Measurements from ENCODE around the gene STK17B. TPM values are rescaled to one million over a fixed set of nuclear protein-coding genes. Genes with fewer than 3 reads are reported as not detected.

The STK17B gene
- total and polyA plus RNA-seq, 2 of the 13 experiments (the other 11 are each of a cell fraction or from before 2014, with no cell fraction given), result 1.6 to 4.5 TPM

DNA sequence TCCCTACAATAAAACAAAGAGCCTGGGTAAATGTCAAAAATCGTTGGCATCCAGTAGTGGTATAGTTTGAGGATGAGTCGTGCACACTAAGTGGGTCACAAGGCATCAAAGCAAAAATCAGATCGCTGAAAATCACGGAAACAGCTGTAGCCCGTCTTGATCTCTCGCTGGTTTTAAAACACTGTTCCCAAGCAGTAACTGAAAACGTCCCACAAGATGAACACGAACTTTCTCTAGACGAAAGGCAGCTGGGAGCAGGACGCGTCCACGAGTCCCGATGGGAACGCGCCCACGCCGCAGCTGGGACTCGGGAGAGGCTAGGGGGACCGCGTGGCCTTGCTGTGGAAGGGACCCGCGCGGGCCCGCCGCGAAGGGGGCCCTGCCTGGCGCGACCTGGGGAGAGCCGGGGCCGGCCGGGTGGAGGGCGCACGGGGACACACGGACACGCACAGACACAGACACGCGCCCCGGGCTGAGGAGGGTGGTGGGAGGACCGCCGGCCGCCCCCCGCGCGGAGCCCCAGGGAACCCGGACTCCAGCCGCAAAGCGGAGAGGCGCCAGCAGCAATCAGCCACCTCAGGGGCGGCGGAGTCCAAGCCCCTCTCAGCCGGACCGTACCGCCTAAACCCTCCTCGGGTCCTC lies 651 bp downstream of the STK17B start (continued):
- TF ChIP-seq, protein P1, sequence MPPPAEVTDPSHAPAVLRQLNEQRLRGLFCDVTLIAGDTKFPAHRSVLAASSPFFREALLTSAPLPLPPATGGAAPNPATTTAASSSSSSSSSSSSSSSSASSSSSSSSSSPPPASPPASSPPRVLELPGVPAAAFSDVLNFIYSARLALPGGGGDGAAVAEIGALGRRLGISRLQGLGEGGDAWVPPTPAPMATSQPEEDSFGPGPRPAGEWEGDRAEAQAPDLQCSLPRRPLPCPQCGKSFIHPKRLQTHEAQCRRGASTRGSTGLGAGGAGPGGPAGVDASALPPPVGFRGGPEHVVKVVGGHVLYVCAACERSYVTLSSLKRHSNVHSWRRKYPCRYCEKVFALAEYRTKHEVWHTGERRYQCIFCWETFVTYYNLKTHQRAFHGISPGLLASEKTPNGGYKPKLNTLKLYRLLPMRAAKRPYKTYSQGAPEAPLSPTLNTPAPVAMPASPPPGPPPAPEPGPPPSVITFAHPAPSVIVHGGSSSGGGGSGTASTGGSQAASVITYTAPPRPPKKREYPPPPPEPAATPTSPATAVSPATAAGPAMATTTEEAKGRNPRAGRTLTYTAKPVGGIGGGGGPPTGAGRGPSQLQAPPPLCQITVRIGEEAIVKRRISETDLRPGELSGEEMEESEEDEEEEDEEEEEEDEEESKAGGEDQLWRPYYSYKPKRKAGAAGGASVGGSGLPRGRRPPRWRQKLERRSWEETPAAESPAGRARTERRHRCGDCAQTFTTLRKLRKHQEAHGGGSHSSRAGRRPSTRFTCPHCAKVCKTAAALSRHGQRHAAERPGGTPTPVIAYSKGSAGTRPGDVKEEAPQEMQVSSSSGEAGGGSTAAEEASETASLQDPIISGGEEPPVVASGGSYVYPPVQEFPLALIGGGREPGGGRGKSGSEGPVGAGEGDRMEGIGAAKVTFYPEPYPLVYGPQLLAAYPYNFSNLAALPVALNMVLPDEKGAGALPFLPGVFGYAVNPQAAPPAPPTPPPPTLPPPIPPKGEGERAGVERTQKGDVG (CRISPR knock-in tag; IDR thresholded peaks at IDR 0.05; ENCODE audit: borderline replicate concordance), result 0 out of 2 replicates have a peak, but pooled peaks have one; percentile 36
- TF ChIP-seq ZNF225 (CRISPR knock-in tag; IDR thresholded peaks at IDR 0.05) (0 out of 2 replicates have a peak, but pooled peaks have one; percentile 71), BORCS8-MEF2B (CRISPR knock-in tag; IDR thresholded peaks at IDR 0.05) (0 out of 2 replicates have a peak, but pooled peaks have one; percentile 16), PCBP1 (IDR thresholded peaks at IDR 0.05; ENCODE audit: borderline replicate concordance, low read depth, low read length) (no peak), ZNF446 (CRISPR knock-in tag; IDR thresholded peaks at IDR 0.05) (0 out of 2 replicates have a peak, but pooled peaks have one; percentile 49), ZBTB1 (CRISPR knock-in tag; IDR thresholded peaks at IDR 0.05; ENCODE audit: borderline replicate concordance) (no peak), ZNF781 (CRISPR knock-in tag; IDR thresholded peaks at IDR 0.05; ENCODE audit: borderline replicate concordance, not compliant biosample characterization) (no peak), ZNF615 (CRISPR knock-in tag; IDR thresholded peaks at IDR 0.05; ENCODE audit: borderline replicate concordance) (0 out of 2 replicates have a peak, but pooled peaks have one; percentile 45), ZNF839 (CRISPR knock-in tag; IDR thresholded peaks at IDR 0.05; ENCODE audit: borderline replicate concordance) (no peak), SIN3A (IDR thresholded peaks at IDR 0.05; ENCODE audit: borderline replicate concordance, low read depth, low read length) (no peak; the same call in 1 of the 2 replicates), PLRG1 (conservative IDR thresholded peaks at IDR 0.05) (no peak), ZEB1 (IDR thresholded peaks at IDR 0.05; ENCODE audit: insufficient replicate concordance, low read depth) (no peak), ZNF841 (CRISPR knock-in tag; IDR thresholded peaks at IDR 0.05; ENCODE audit: borderline replicate concordance) (no peak), GZF1 (CRISPR knock-in tag; IDR thresholded peaks at IDR 0.05) (no peak), ZNF572 (CRISPR knock-in tag; IDR thresholded peaks at IDR 0.05) (no peak), MYNN (CRISPR knock-in tag; IDR thresholded peaks at IDR 0.05; ENCODE audit: low read depth) (no peak), ARHGAP35 (CRISPR knock-in tag; IDR thresholded peaks at IDR 0.05; ENCODE audit: borderline replicate concordance) (no peak), KDM5A (IDR thresholded peaks at IDR 0.05; ENCODE audit: borderline replicate concordance, low read length) (no peak), CENPT (CRISPR knock-in tag; IDR thresholded peaks at IDR 0.05; ENCODE audit: low read depth) (0 out of 2 replicates have a peak, but pooled peaks have one; percentile 25), ZNF234 (CRISPR knock-in tag; conservative IDR thresholded peaks at IDR 0.05) (no peak), FOXA3 (CRISPR knock-in tag; IDR thresholded peaks at IDR 0.05) (no peak), ZMAT3 (CRISPR knock-in tag; conservative IDR thresholded peaks at IDR 0.05) (no peak), ZNF569 (CRISPR knock-in tag; IDR thresholded peaks at IDR 0.05; ENCODE audit: borderline replicate concordance) (no peak)
- TF ChIP-seq, protein P2, sequence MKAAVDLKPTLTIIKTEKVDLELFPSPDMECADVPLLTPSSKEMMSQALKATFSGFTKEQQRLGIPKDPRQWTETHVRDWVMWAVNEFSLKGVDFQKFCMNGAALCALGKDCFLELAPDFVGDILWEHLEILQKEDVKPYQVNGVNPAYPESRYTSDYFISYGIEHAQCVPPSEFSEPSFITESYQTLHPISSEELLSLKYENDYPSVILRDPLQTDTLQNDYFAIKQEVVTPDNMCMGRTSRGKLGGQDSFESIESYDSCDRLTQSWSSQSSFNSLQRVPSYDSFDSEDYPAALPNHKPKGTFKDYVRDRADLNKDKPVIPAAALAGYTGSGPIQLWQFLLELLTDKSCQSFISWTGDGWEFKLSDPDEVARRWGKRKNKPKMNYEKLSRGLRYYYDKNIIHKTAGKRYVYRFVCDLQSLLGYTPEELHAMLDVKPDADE (CRISPR knock-in tag; IDR thresholded peaks at IDR 0.05), result 0 out of 2 replicates have a peak, but pooled peaks have one; percentile 87
- TF ChIP-seq, protein P3, sequence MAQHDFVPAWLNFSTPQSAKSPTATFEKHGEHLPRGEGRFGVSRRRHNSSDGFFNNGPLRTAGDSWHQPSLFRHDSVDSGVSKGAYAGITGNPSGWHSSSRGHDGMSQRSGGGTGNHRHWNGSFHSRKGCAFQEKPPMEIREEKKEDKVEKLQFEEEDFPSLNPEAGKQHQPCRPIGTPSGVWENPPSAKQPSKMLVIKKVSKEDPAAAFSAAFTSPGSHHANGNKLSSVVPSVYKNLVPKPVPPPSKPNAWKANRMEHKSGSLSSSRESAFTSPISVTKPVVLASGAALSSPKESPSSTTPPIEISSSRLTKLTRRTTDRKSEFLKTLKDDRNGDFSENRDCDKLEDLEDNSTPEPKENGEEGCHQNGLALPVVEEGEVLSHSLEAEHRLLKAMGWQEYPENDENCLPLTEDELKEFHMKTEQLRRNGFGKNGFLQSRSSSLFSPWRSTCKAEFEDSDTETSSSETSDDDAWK (CRISPR knock-in tag; IDR thresholded peaks at IDR 0.05), result no peak

All from HepG2 (cell line).